IMR-90 (cell line): ENCODE results near the gene INPP4A. TPM values are rescaled to one million over a fixed set of nuclear protein-coding genes. Genes with fewer than 3 reads are reported as not detected.

ENCODE experiments used
- ATAC-seq: fragments of 200-7000 bp; cut with Tn5 transposase; 2 replicates; pipeline ENCODE4 v1.9.1; 2020; ENCODE audit warnings: low read depth, mild to moderate bottlenecking, moderate library complexity
- BruUV-seq: library from RNA; stranded (reverse); fragments of 400-500 nt; replicated peaks from 2 replicates; lab custom pipeline; 2021; lab: Mats Ljungman, UMichigan
- CTCF ChIA-PET: fragments of 300-600 bp; formaldehyde crosslinking; extraction: SDS; loops from one replicate; lab custom pipeline; 2021; ENCODE audit warnings: antibody characterized with exemption; lab: Yijun Ruan, JAX
- POLR2A ChIA-PET: fragments of 300-600 bp; sonication (Branson Sonifier 250); formaldehyde crosslinking; loops from one replicate; lab custom pipeline; 2022; ENCODE audit warnings: antibody characterized with exemption; ENCODE audit not compliant: unreplicated experiment; lab: Charles Lee
- DNase-seq: peaks from one replicate; pipeline ENCODE4 v3.0.0; 2013
- H2AFZ ChIP-seq: replicated peaks from 2 replicates; pipeline ENCODE3; 2013; ENCODE audit warnings: low read length, mild to moderate bottlenecking; ENCODE audit not compliant: poor library complexity
- H2AK5ac ChIP-seq: 2 replicates; pipeline ENCODE4 v1.6.1; 2013; ENCODE audit warnings: low read depth, low read length, inconsistent platforms
- H2AK9ac ChIP-seq: replicated peaks from 2 replicates; pipeline ENCODE3; 2013; ENCODE audit warnings: mild to moderate bottlenecking, low read depth, low read length, moderate library complexity; ENCODE audit not compliant: poor library complexity
- H2BK120ac ChIP-seq: 2 replicates; pipeline ENCODE4 v1.6.1; 2013; ENCODE audit warnings: low read depth, low read length, inconsistent platforms
- H2BK15ac ChIP-seq: 3 replicates; pipeline ENCODE4 v1.6.1; 2013; ENCODE audit warnings: low read depth, low read length, inconsistent platforms
- H2BK20ac ChIP-seq: 2 replicates; pipeline ENCODE4 v1.6.1; 2013; ENCODE audit warnings: low read depth, mild to moderate bottlenecking, inconsistent platforms, low read length, moderate library complexity
- H2BK5ac ChIP-seq: 2 replicates; pipeline ENCODE4 v1.6.1; 2013; ENCODE audit warnings: mild to moderate bottlenecking, low read depth, low read length, inconsistent platforms; ENCODE audit not compliant: poor library complexity, severe bottlenecking
- H3K14ac ChIP-seq: replicated peaks from 2 replicates; pipeline ENCODE4 v1.6.1; 2013; ENCODE audit warnings: low read depth, low read length, inconsistent platforms
- H3K18ac ChIP-seq: 2 replicates; pipeline ENCODE4 v1.6.1; 2013; ENCODE audit warnings: low read depth, low read length, control low read depth
- H3K23ac ChIP-seq: 2 replicates; pipeline ENCODE4 v1.6.1; 2013; ENCODE audit warnings: low read depth, low read length, inconsistent platforms
- H3K27ac ChIP-seq: 2 replicates; pipeline ENCODE4 v1.5.1; 2013; ENCODE audit warnings: mild to moderate bottlenecking, control low read depth, low read length; ENCODE audit not compliant: insufficient read depth
- H3K27me3 ChIP-seq: 2 replicates; pipeline ENCODE4 v1.6.1; 2013; ENCODE audit warnings: low read length; ENCODE audit not compliant: control insufficient read depth, insufficient read depth
- H3K36me3 ChIP-seq: 2 replicates; pipeline ENCODE4 v1.6.1; 2013; ENCODE audit warnings: low read length, mixed read lengths; ENCODE audit not compliant: control insufficient read depth, insufficient read depth
- H3K4ac ChIP-seq: 2 replicates; pipeline ENCODE4 v1.6.1; 2013; ENCODE audit warnings: low read depth, low read length, inconsistent platforms
- H3K4me1 ChIP-seq: 2 replicates; pipeline ENCODE4 v1.6.1; 2013; ENCODE audit warnings: low read length, mixed read lengths; ENCODE audit not compliant: control insufficient read depth, insufficient read depth
- H3K4me2 ChIP-seq: 2 replicates; pipeline ENCODE4 v1.6.1; 2013; ENCODE audit warnings: low read depth, mild to moderate bottlenecking, control low read depth, low read length, moderate library complexity
- H3K4me3 ChIP-seq: 2 replicates; pipeline ENCODE4 v1.5.1; 2013; ENCODE audit warnings: low read depth, mild to moderate bottlenecking, control low read depth, low read length, moderate library complexity; ENCODE audit not compliant: insufficient read depth
- H3K56ac ChIP-seq: 2 replicates; pipeline ENCODE4 v1.6.1; 2013; ENCODE audit warnings: low read length, inconsistent platforms; ENCODE audit not compliant: insufficient read depth; ENCODE audit errors: extremely low read depth
- H3K79me1 ChIP-seq, 2 experiments: 2 replicates each; pipeline ENCODE4 v1.6.1; 2013; ENCODE audit warnings: low read length in 2 of 2, inconsistent platforms in 1 of 2, low read depth in 1 of 2
- H3K9ac ChIP-seq: 2 replicates; pipeline ENCODE4 v1.6.1; 2013; ENCODE audit warnings: low read depth, low read length, control low read depth
- H3K9me1 ChIP-seq: 2 replicates; pipeline ENCODE4 v1.6.1; 2013; ENCODE audit warnings: low read length, inconsistent platforms; ENCODE audit not compliant: insufficient read depth
- H3K9me3 ChIP-seq: 2 replicates; pipeline ENCODE4 v1.6.1; 2013; ENCODE audit warnings: low read length; ENCODE audit not compliant: control insufficient read depth, insufficient read depth
- H4K20me1 ChIP-seq: 2 replicates; pipeline ENCODE4 v1.6.1; 2013; ENCODE audit warnings: low read length, inconsistent platforms; ENCODE audit not compliant: insufficient read depth
- H4K5ac ChIP-seq: 2 replicates; pipeline ENCODE4 v1.6.1; 2013; ENCODE audit warnings: mild to moderate bottlenecking, low read depth, low read length, control low read depth
- H4K8ac ChIP-seq, 2 experiments: 2 replicates each; pipeline ENCODE4 v1.6.1; 2013; ENCODE audit warnings: low read depth in 2 of 2, low read length in 2 of 2, control low read depth in 1 of 2, inconsistent platforms in 1 of 2
- H4K91ac ChIP-seq: 2 replicates; pipeline ENCODE4 v1.6.1; 2013; ENCODE audit warnings: low read depth, low read length, inconsistent platforms; ENCODE audit not compliant: insufficient read depth
- BHLHE40 ChIP-seq: fragments of 150-350 bp; IDR thresholded peaks from 2 replicates; pipeline ENCODE4 v1.6.1; 2016; ENCODE audit warnings: mild to moderate bottlenecking, low read depth, low read length
- CEBPB ChIP-seq: IDR thresholded peaks from 2 replicates; pipeline ENCODE4 v1.6.1; 2012; ENCODE audit warnings: low read depth, low read length, improper control_type of control experiment
- FOS ChIP-seq: fragments of 150-350 bp; IDR thresholded peaks from 2 replicates; pipeline ENCODE4 v1.6.1; 2016; ENCODE audit warnings: low read depth, low read length
- MAFK ChIP-seq: IDR thresholded peaks from 2 replicates; pipeline ENCODE4 v1.6.1; 2012; ENCODE audit warnings: low read depth, low read length, improper control_type of control experiment
- RCOR1 ChIP-seq: IDR thresholded peaks from 2 replicates; pipeline ENCODE4 v1.6.1; 2012; ENCODE audit warnings: mild to moderate bottlenecking, low read length, improper control_type of control experiment; ENCODE audit not compliant: insufficient replicate concordance
- WGBS, 2 experiments: methylation state at CpG; one replicate each; pipeline versions ENCODE4 v1.1.5 to v1.1.7; 2013; ENCODE audit warnings: missing lambda C conversion rate in 2 of 2; ENCODE audit not compliant: insufficient read length in 1 of 2; ENCODE audit errors: extremely low coverage in 2 of 2; 5-methylcytosine and 5-hydroxymethylcytosine counted together
- dilution Hi-C: fragments of 300-500 bp; cut with HindIII; formaldehyde crosslinking; loops from one replicate; pipeline ENCODE4 v1.14.3; 2018; ENCODE audit warnings: low sequenced_read_pairs; ENCODE audit not compliant: unreplicated experiment
- in situ Hi-C: fragments of 300-500 bp; cut with MboI; formaldehyde crosslinking; loops from 3 replicates; pipeline ENCODE4 v1.14.3; 2019; ENCODE audit warnings: low sequenced_read_pairs, inconsistent platforms, mixed read lengths
- intact Hi-C: fragments of 100-400 bp; cut with micrococcal nuclease; formaldehyde crosslinking; loops from 2 replicates; pipeline ENCODE4 v1.10.0; 2022
- polyA plus RNA-seq, 3 experiments: library from polyadenylated mRNA; depleted of rRNA; stranded (reverse); fragments of >200 nt; gene quantifications; 2 replicates each; pipeline ENCODE4 v1.2.3, GENCODE V29; 2012; ENCODE audit warnings: low replicate concordance in 1 of 3
- total RNA-seq: library from RNA; depleted of rRNA; stranded (reverse); fragments of >200 nt; gene quantifications from 2 replicates; pipeline ENCODE4 v1.2.3, GENCODE V29; 2012
- TF ChIP-seq, protein P1 (sequence below): fragments of 150-350 bp; IDR thresholded peaks from 2 replicates; pipeline ENCODE4 v1.6.1; 2016; ENCODE audit warnings: low read depth, mild to moderate bottlenecking, low read length, moderate library complexity, borderline replicate concordance
- TF ChIP-seq, protein P2 (sequence below): conservative IDR thresholded peaks from 2 replicates; pipeline ENCODE4 v1.5.1; 2012; ENCODE audit warnings: mild to moderate bottlenecking, low read depth, low read length, improper control_type of control experiment
- TF ChIP-seq, protein P3 (sequence below): fragments of 150-350 bp; IDR thresholded peaks from 2 replicates; pipeline ENCODE4 v1.6.1; 2017; ENCODE audit warnings: mild to moderate bottlenecking, antibody characterized with exemption, low read length, low read depth

INPP4A gene
- total and polyA plus RNA-seq, 2 of the 4 experiments (the other 2 are of a cell fraction), result 14.5 to 27.1 TPM

DNA sequence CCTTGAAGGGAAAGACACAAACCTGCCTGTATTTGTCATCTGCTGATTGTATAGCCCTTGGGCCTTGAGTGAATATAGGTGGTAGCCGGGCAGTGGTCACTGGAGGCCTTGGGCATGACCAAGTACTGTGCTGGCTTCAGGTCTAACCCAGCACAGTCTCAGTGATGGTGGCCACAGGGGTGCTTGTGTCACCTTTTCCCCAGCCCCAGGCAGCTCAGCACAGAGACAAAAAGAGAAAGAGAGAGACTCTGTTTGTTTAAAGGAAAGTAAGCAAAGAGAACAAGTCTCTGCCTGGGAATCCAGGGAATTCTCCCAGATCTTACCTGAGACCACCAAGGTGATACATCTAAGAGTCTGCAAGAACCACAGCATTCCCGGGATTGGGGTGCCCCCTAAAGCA is 39.4 kb upstream of the INPP4A start:
- no peak overlapping the region for H4K8ac ChIP-seq
- no peak overlapping the region for H3K14ac ChIP-seq
- no CpG with 5 or more reads among the region's 2 CpGs for WGBS, 2 experiments
- H3K27ac ChIP-seq, result no peak overlapping the region
- CTCF ChIA-PET, result no interaction called here
- H3K9me3 ChIP-seq, result no peaks in the 10 kb centered on the region
- no peak overlapping the region for H3K23ac ChIP-seq
- H3K4ac ChIP-seq, result no peak overlapping the region
- H3K4me2 ChIP-seq, result no peak overlapping the region
- H4K5ac ChIP-seq, result no peak overlapping the region
- H3K9me1 ChIP-seq, result no peaks in the 10 kb centered on the region
- H3K36me3 ChIP-seq, result no peaks in the 10 kb centered on the region
- no peak overlapping the region for H2BK120ac ChIP-seq
- H4K20me1 ChIP-seq, result no peaks in the 10 kb centered on the region
- no peak overlapping the region for H2BK15ac ChIP-seq
- H2BK20ac ChIP-seq, result no peak overlapping the region
- H4K91ac ChIP-seq, result no peak overlapping the region
- POLR2A ChIA-PET, result no interaction called here
- H2AK9ac ChIP-seq, result no peak overlapping the region
- in situ Hi-C loops, result loop anchor here (5.0 to 25.0 kb wide), 2 partner anchors 197 to 432 kb away; no protein-coding TSS in a partner anchor
- H3K56ac ChIP-seq, result no peak overlapping the region
- no peak overlapping the region for H2BK5ac ChIP-seq
- no peaks in the 10 kb centered on the region for H3K79me1 ChIP-seq
- H3K4me3 ChIP-seq, result no peak overlapping the region
- DNase-seq, result no peak
- intact Hi-C loops, result no loop called here
- TF ChIP-seq, protein P1, sequence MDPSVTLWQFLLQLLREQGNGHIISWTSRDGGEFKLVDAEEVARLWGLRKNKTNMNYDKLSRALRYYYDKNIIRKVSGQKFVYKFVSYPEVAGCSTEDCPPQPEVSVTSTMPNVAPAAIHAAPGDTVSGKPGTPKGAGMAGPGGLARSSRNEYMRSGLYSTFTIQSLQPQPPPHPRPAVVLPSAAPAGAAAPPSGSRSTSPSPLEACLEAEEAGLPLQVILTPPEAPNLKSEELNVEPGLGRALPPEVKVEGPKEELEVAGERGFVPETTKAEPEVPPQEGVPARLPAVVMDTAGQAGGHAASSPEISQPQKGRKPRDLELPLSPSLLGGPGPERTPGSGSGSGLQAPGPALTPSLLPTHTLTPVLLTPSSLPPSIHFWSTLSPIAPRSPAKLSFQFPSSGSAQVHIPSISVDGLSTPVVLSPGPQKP, result no peak
- TF ChIP-seq RCOR1, result no peak
- TF ChIP-seq, protein P2, sequence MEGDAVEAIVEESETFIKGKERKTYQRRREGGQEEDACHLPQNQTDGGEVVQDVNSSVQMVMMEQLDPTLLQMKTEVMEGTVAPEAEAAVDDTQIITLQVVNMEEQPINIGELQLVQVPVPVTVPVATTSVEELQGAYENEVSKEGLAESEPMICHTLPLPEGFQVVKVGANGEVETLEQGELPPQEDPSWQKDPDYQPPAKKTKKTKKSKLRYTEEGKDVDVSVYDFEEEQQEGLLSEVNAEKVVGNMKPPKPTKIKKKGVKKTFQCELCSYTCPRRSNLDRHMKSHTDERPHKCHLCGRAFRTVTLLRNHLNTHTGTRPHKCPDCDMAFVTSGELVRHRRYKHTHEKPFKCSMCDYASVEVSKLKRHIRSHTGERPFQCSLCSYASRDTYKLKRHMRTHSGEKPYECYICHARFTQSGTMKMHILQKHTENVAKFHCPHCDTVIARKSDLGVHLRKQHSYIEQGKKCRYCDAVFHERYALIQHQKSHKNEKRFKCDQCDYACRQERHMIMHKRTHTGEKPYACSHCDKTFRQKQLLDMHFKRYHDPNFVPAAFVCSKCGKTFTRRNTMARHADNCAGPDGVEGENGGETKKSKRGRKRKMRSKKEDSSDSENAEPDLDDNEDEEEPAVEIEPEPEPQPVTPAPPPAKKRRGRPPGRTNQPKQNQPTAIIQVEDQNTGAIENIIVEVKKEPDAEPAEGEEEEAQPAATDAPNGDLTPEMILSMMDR, result no peak
- TF ChIP-seq FOS, result no peak
- no peak for TF ChIP-seq BHLHE40
- TF ChIP-seq CEBPB, result no peak
- TF ChIP-seq, protein P3, sequence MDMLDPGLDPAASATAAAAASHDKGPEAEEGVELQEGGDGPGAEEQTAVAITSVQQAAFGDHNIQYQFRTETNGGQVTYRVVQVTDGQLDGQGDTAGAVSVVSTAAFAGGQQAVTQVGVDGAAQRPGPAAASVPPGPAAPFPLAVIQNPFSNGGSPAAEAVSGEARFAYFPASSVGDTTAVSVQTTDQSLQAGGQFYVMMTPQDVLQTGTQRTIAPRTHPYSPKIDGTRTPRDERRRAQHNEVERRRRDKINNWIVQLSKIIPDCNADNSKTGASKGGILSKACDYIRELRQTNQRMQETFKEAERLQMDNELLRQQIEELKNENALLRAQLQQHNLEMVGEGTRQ, result no peak
- TF ChIP-seq MAFK, result no peak
- H2AK5ac ChIP-seq, result no peak overlapping the region
- dilution Hi-C loops, result no loop called here
- H3K27me3 ChIP-seq, result peaks cover 11% of the 10 kb centered on the region
- no TSS peak for BruUV-seq
- H3K18ac ChIP-seq, result no peak overlapping the region
- no peak for ATAC-seq
- H3K4me1 ChIP-seq, result no peaks in the 10 kb centered on the region
- H3K9ac ChIP-seq, result no peak overlapping the region
- no peak overlapping the region for H2AFZ ChIP-seq
